Coronary artery (tissue), 2 donors: ENCODE measurements around the gene SMAD2.

Experiments used
- DNase-seq: peaks from one replicate; pipeline ENCODE4 v3.0.0-alpha.2; 2017; ENCODE audit warnings: low spot score
- H3K27ac ChIP-seq, 2 donors: fragments of 200-600 bp; sonication (generic); one replicate each; pipeline ENCODE4 v1.5.1; 2016 to 2019
- H3K4me3 ChIP-seq: fragments of 200-600 bp; sonication (generic); 2 replicates; pipeline ENCODE4 v1.5.1; 2016; ENCODE audit warnings: mild to moderate bottlenecking, moderate library complexity
- CTCF ChIP-seq: fragments of 200-600 bp; sonication (generic); IDR thresholded peaks from one replicate; pipeline ENCODE4 v1.5.1; 2019; ENCODE audit warnings: antibody characterized with exemption

SMAD2 gene

GRCh38 chr18:47791461-47791985, 138.9 kb downstream of the SMAD2 start:
- H3K4me3 ChIP-seq, result no peak overlapping the region
- no peak for DNase-seq
- no peak overlapping the region for H3K27ac ChIP-seq
- no peak for TF ChIP-seq CTCF

- no peak for TF ChIP-seq CTCF
- Histone ChIP-seq H3K4me3 (no peak overlapping the region), H3K27ac (no peak overlapping the region)
- no peak for DNase-seq
Measured at GRCh38 chr18:47790036-47790435, 140.4 kb downstream of the SMAD2 start.

- no peak for TF ChIP-seq CTCF
- no peak for DNase-seq
- Histone ChIP-seq H3K27ac (no peak overlapping the region), H3K4me3 (no peak overlapping the region)
Measured at GRCh38 chr18:47788621-47789020, 141.8 kb downstream of the SMAD2 start.

- no peak for TF ChIP-seq CTCF
- DNase-seq, result no peak
- Histone ChIP-seq H3K4me3 (no peak overlapping the region), H3K27ac (no peak overlapping the region)
Measured at GRCh38 chr18:47781561-47781960, 148.9 kb downstream of the SMAD2 start.

- no peak for DNase-seq
- Histone ChIP-seq H3K4me3 (no peak overlapping the region), H3K27ac (no peak overlapping the region)
- TF ChIP-seq CTCF, result no peak
Measured at GRCh38 chr18:47780011-47780725, 150.3 kb downstream of the SMAD2 start.

- Histone ChIP-seq H3K27ac (no peak overlapping the region), H3K4me3 (no peak overlapping the region)
- TF ChIP-seq CTCF, result no peak
- no peak for DNase-seq
Measured at GRCh38 chr18:47779381-47779780, 151.1 kb downstream of the SMAD2 start.

- no peak for TF ChIP-seq CTCF
- Histone ChIP-seq H3K27ac (no peak overlapping the region), H3K4me3 (no peak overlapping the region)
- DNase-seq, result no peak
Measured at GRCh38 chr18:47777626-47778025, 152.8 kb downstream of the SMAD2 start.
